A549 treated with AZD2906 at 1 μM for 4 hours (cell line): ENCODE data around the gene ZNF81. TPM values are rescaled to one million over a fixed set of nuclear protein-coding genes. Genes with fewer than 3 reads are reported as not detected.

Source experiments
- total RNA-seq: library from RNA; stranded (reverse); fragments of 200-300 nt; extraction: Qiagen RNA extraction; gene quantifications from 5 replicates; pipeline ENCODE4 v1.2.3, GENCODE V29; 2022

The ZNF81 gene
- 4.1 to 6.7 TPM (median 6.1 TPM) in 5 replicates for total RNA-seq

DNA sequence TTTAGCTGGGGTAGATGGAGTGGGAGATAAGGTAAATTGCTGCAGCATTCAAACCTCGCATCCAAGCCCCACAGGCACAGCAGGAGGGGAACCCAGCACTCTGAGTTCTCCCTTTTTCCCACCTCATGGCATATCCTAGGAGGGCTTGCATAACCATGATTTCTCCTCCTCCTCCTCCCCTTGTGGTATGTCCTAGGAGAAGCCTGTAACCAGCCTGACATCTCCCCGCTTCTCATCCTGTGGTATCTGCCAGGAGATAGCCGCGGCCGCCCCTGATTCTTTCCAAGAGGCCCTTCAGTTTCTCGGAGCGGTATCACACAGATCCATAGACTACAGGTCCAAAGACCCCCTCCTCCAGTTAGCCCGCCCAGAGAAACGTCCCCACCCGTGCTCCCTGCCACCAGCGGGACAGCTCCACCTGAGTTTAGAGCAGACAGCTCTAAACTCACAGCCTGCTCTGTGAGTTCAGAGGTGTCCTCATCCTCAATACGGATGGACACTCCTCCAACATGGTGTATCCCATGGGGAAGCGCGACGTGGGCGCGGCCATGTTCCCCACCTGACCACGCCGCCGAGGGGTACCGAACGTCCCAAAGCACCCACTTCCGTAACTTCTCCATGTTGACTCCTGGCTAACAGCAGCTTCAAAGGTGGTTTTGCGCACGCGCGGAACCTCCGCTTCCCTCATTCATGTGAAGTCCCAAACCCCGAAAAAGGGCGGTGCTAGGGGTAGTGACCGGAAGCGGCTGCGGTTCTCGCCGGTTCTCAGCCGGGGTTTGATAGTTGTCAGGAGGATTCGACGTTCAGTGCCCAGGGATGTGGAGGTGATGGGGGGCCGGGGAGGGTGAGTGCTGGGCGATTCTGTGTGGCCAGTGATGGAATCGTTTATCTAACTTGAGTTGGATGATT is at the start of gene ZNF81:
ZNF81 (plus strand) TSS at position 739 of the 909 bp plus-strand sequence. CDS start 9,366 bp downstream, outside the sequence.

Other genes starting within 250 kb of the ZNF81 start
- 0.22 to 0.46 TPM (median 0.29 TPM) in 5 replicates for gene SYN1, start 217.0 kb upstream of the ZNF81 start, total RNA-seq
- 0.24 to 0.71 TPM (median 0.53 TPM) in 5 replicates for gene CFP, start 207.0 kb upstream of the ZNF81 start, total RNA-seq
- gene ELK1, start 186.3 kb upstream of the ZNF81 start, total RNA-seq, result 33.7 to 38.8 TPM (median 36.3 TPM) in 5 replicates
- 150 to 189 TPM (median 178 TPM) in 5 replicates for gene UXT, start 177.7 kb upstream of the ZNF81 start, total RNA-seq
- 2.6 to 4.2 TPM (median 3.2 TPM) in 5 replicates for gene ZNF182, start 167.1 kb downstream of the ZNF81 start, total RNA-seq
- not detected in 5 replicates for gene SPACA5, start 170.1 kb downstream of the ZNF81 start, total RNA-seq
- gene ZNF630, start 234.7 kb downstream of the ZNF81 start, total RNA-seq, result 0.15 to 0.37 TPM (median 0.21 TPM) in 5 replicates